ENCODE measurements around the gene LRBA.

The LRBA gene

GRCh38 chr4:150457802-150458201, 557.3 kb downstream of the LRBA start:
- no peaks in the 10 kb centered on the region for H3K27me3 ChIP-seq (ENCODE audit: control insufficient read depth, insufficient read depth, low read length)

GRCh38 chr4:150451883-150452282, 563.2 kb downstream of the LRBA start:
- no peaks in the 10 kb centered on the region for H3K4me1 ChIP-seq (ENCODE audit: control insufficient read depth, insufficient read depth, low read length)
- no peak overlapping the region for H3K27ac ChIP-seq (ENCODE audit: low read length)
- no peaks in the 10 kb centered on the region for H3K36me3 ChIP-seq (ENCODE audit: control insufficient read depth, insufficient read depth, low read length)
- no peaks in the 10 kb centered on the region for H3K9me3 ChIP-seq (ENCODE audit: control insufficient read depth, insufficient read depth, low read length)
- DNase-seq (ENCODE audit: low read depth, low spot score), result no peak
- WGBS (ENCODE audit: insufficient coverage, insufficient read length), result no CpG with 5 or more reads among the region's 3 CpGs
- no peak overlapping the region for H3K4me3 ChIP-seq (ENCODE audit: low read length)
- H3K27me3 ChIP-seq (ENCODE audit: control insufficient read depth, insufficient read depth, low read length), result no peaks in the 10 kb centered on the region

More at GRCh38 chr4:150457802-150458201, 557.3 kb downstream of the LRBA start:
- no peak for DNase-seq (ENCODE audit: low read depth, low spot score)
- no CpG with 5 or more reads among the region's 1 CpG for WGBS (ENCODE audit: insufficient coverage, insufficient read length)
- Histone ChIP-seq H3K36me3 (ENCODE audit: control insufficient read depth, insufficient read depth, low read length) (no peaks in the 10 kb centered on the region), H3K27ac (ENCODE audit: low read length) (no peak overlapping the region), H3K4me3 (ENCODE audit: low read length) (no peak overlapping the region), H3K9me3 (ENCODE audit: control insufficient read depth, insufficient read depth, low read length) (no peaks in the 10 kb centered on the region), H3K4me1 (ENCODE audit: control insufficient read depth, insufficient read depth, low read length) (no peaks in the 10 kb centered on the region)

- no CpG with 5 or more reads among the region's 1 CpG for WGBS (ENCODE audit: insufficient coverage, insufficient read length)
- DNase-seq (ENCODE audit: low read depth, low spot score), result no peak
- Histone ChIP-seq H3K4me1 (ENCODE audit: control insufficient read depth, insufficient read depth, low read length) (no peaks in the 10 kb centered on the region), H3K27ac (ENCODE audit: low read length) (no peak overlapping the region), H3K27me3 (ENCODE audit: control insufficient read depth, insufficient read depth, low read length) (no peaks in the 10 kb centered on the region), H3K9me3 (ENCODE audit: control insufficient read depth, insufficient read depth, low read length) (no peaks in the 10 kb centered on the region), H3K36me3 (ENCODE audit: control insufficient read depth, insufficient read depth, low read length) (no peaks in the 10 kb centered on the region), H3K4me3 (ENCODE audit: low read length) (no peak overlapping the region)
These were observed 567.7 kb downstream of the LRBA start for GRCh38 chr4:150447356-150447755.

GRCh38 chr4:150439451-150439933, 575.6 kb downstream of the LRBA start:
- no peaks in the 10 kb centered on the region for H3K36me3 ChIP-seq (ENCODE audit: control insufficient read depth, insufficient read depth, low read length)
- H3K9me3 ChIP-seq (ENCODE audit: control insufficient read depth, insufficient read depth, low read length), result no peaks in the 10 kb centered on the region
- H3K27me3 ChIP-seq (ENCODE audit: control insufficient read depth, insufficient read depth, low read length), result no peaks in the 10 kb centered on the region
- H3K4me3 ChIP-seq (ENCODE audit: low read length), result no peak overlapping the region
- DNase-seq (ENCODE audit: low read depth, low spot score), result no peak
- no CpG with 5 or more reads among the region's 3 CpGs for WGBS (ENCODE audit: insufficient coverage, insufficient read length)
- H3K4me1 ChIP-seq (ENCODE audit: control insufficient read depth, insufficient read depth, low read length), result no peaks in the 10 kb centered on the region
- H3K27ac ChIP-seq (ENCODE audit: low read length), result no peak overlapping the region

DNA sequence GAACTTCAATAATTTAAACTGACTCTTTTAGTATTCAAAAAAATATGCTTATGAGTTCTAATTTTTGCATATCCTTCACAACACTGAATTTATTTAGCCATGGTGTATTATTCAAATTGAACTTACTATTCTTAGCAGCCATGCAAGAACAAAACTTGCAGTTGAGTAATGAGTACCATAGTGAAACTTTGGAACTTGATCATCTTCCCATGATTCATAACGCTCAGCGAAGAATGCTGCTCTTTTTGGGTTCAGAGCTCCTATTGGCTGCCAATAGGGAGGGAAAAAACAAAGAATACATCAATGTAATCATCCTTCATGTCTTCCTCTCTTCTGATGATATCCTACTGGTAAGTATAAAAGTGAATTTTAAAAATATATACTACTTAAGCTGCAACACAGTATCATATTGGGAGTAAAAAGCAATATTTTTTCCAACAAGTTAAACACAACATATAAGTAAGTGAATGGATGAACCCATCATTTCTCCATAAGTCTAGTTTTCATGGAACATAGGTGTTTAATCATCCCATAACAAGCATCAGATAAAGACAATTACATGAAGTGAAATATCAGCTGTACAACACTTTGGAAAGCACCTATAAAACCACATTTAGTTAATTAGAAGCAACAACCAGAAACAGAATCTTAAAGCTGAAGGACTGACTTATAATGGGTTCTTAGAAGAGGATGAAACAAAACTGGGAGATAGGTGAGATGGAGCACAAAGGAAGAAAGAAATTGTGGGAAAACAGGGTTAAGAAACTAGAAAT, 578.3 kb downstream of the LRBA start:
- DNase-seq (ENCODE audit: low read depth, low spot score), result no peak
- Histone ChIP-seq H3K4me1 (ENCODE audit: control insufficient read depth, insufficient read depth, low read length) (no peaks in the 10 kb centered on the region), H3K4me3 (ENCODE audit: low read length) (no peak overlapping the region), H3K27ac (ENCODE audit: low read length) (no peak overlapping the region), H3K27me3 (ENCODE audit: control insufficient read depth, insufficient read depth, low read length) (no peaks in the 10 kb centered on the region), H3K9me3 (ENCODE audit: control insufficient read depth, insufficient read depth, low read length) (no peaks in the 10 kb centered on the region), H3K36me3 (ENCODE audit: control insufficient read depth, insufficient read depth, low read length) (no peaks in the 10 kb centered on the region)
- no CpG with 5 or more reads among the region's 2 CpGs for WGBS (ENCODE audit: insufficient coverage, insufficient read length)

GRCh38 chr4:150431221-150431620, 583.9 kb downstream of the LRBA start:
- H3K27ac ChIP-seq (ENCODE audit: low read length), result no peak overlapping the region
- no peak overlapping the region for H3K4me3 ChIP-seq (ENCODE audit: low read length)

GRCh38 chr4:150425161-150425560, 589.9 kb downstream of the LRBA start:
- DNase-seq (ENCODE audit: low read depth, low spot score), result no peak
- no peaks in the 10 kb centered on the region for H3K27me3 ChIP-seq (ENCODE audit: control insufficient read depth, insufficient read depth, low read length)
- H3K27ac ChIP-seq (ENCODE audit: low read length), result no peak overlapping the region
- no peaks in the 10 kb centered on the region for H3K9me3 ChIP-seq (ENCODE audit: control insufficient read depth, insufficient read depth, low read length)
- WGBS (ENCODE audit: insufficient coverage, insufficient read length), result no CpG with 5 or more reads among the region's 1 CpG
- H3K4me1 ChIP-seq (ENCODE audit: control insufficient read depth, insufficient read depth, low read length), result no peaks in the 10 kb centered on the region
- H3K4me3 ChIP-seq (ENCODE audit: low read length), result no peak overlapping the region
- H3K36me3 ChIP-seq (ENCODE audit: control insufficient read depth, insufficient read depth, low read length), result no peaks in the 10 kb centered on the region

More at GRCh38 chr4:150431221-150431620, 583.9 kb downstream of the LRBA start:
- Histone ChIP-seq H3K27me3 (ENCODE audit: control insufficient read depth, insufficient read depth, low read length) (no peaks in the 10 kb centered on the region), H3K36me3 (ENCODE audit: control insufficient read depth, insufficient read depth, low read length) (no peaks in the 10 kb centered on the region), H3K9me3 (ENCODE audit: control insufficient read depth, insufficient read depth, low read length) (no peaks in the 10 kb centered on the region), H3K4me1 (ENCODE audit: control insufficient read depth, insufficient read depth, low read length) (no peaks in the 10 kb centered on the region)
- no peak for DNase-seq (ENCODE audit: low read depth, low spot score)

DNA sequence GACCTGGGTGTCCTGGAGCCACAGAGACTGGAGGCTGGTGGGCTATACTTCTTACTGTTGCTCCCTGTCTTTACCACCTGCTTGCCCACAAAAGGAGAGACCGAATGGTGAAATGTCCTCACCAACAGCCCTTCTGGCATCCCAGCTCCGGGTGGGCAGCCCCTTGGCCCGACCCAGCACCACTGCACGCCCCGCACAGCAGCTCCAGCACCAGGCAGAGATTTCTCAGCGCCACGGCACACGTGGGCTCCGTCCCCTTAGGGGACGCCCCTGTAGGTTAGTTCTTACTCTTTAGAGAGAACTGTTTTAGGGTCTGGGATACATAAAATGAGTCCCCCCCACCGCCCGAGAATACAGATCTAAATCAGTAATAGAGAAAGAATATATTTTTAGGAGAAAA, 591.6 kb downstream of the LRBA start:
- H3K4me1 ChIP-seq (ENCODE audit: control insufficient read depth, insufficient read depth, low read length), result no peaks in the 10 kb centered on the region
- no peak overlapping the region for H3K27ac ChIP-seq (ENCODE audit: low read length)
- H3K4me3 ChIP-seq (ENCODE audit: low read length), result no peak overlapping the region
- no peak for DNase-seq (ENCODE audit: low read depth, low spot score)
- no peaks in the 10 kb centered on the region for H3K36me3 ChIP-seq (ENCODE audit: control insufficient read depth, insufficient read depth, low read length)
- WGBS (ENCODE audit: insufficient coverage, insufficient read length), result no CpG with 5 or more reads among the region's 12 CpGs
- H3K9me3 ChIP-seq (ENCODE audit: control insufficient read depth, insufficient read depth, low read length), result no peaks in the 10 kb centered on the region
- H3K27me3 ChIP-seq (ENCODE audit: control insufficient read depth, insufficient read depth, low read length), result no peaks in the 10 kb centered on the region

DNA sequence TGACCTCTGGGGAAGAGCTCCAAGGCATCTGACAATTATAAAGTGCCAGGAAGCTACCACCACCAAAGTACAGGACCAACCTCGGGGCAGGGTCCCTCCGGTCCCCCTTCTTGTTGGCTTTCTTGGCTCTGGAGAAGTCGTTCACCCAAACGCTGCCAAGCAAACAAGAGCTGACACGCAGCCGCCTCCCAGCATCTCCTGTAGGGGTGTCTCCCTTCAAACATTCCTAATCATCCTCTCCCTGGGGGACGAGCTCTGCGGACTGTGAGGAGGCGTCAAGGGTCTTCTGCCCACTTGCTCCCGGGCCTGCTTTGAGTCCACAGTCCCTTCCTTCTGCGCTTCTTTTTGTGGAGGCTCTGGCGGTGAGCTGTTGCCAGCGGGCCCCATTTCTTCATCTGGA, 592.0 kb downstream of the LRBA start:
- DNase-seq (ENCODE audit: low read depth, low spot score), result no peak
- no CpG with 5 or more reads among the region's 13 CpGs for WGBS (ENCODE audit: insufficient coverage, insufficient read length)
- Histone ChIP-seq H3K9me3 (ENCODE audit: control insufficient read depth, insufficient read depth, low read length) (no peaks in the 10 kb centered on the region), H3K4me3 (ENCODE audit: low read length) (no peak overlapping the region), H3K36me3 (ENCODE audit: control insufficient read depth, insufficient read depth, low read length) (no peaks in the 10 kb centered on the region), H3K27ac (ENCODE audit: low read length) (no peak overlapping the region), H3K27me3 (ENCODE audit: control insufficient read depth, insufficient read depth, low read length) (no peaks in the 10 kb centered on the region), H3K4me1 (ENCODE audit: control insufficient read depth, insufficient read depth, low read length) (no peaks in the 10 kb centered on the region)

DNA sequence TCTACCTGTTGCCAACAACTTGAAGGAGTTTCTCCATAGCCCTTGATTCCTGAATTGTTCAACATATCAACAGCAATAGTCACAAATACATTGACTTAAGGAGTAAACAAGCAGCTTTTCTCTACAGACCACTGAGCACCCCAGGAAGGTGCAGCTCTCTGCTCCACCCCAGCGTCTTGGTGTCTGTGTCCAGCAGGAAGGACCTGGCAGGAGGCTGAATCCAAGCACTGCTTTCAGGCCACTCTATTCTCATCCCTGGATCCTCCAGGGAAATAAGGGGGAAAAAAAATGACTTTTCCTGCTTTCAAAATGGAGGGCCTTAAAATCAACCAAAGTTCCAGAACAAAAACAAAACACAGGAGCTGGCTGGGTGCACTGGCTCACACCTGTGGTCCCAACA, 593.5 kb downstream of the LRBA start:
- Histone ChIP-seq H3K9me3 (ENCODE audit: control insufficient read depth, insufficient read depth, low read length) (no peaks in the 10 kb centered on the region), H3K27me3 (ENCODE audit: control insufficient read depth, insufficient read depth, low read length) (no peaks in the 10 kb centered on the region), H3K36me3 (ENCODE audit: control insufficient read depth, insufficient read depth, low read length) (no peaks in the 10 kb centered on the region), H3K4me1 (ENCODE audit: control insufficient read depth, insufficient read depth, low read length) (no peaks in the 10 kb centered on the region), H3K4me3 (ENCODE audit: low read length) (no peak overlapping the region), H3K27ac (ENCODE audit: low read length) (no peak overlapping the region)
- no CpG with 5 or more reads among the region's 1 CpG for WGBS (ENCODE audit: insufficient coverage, insufficient read length)
- no peak for DNase-seq (ENCODE audit: low read depth, low spot score)

DNA sequence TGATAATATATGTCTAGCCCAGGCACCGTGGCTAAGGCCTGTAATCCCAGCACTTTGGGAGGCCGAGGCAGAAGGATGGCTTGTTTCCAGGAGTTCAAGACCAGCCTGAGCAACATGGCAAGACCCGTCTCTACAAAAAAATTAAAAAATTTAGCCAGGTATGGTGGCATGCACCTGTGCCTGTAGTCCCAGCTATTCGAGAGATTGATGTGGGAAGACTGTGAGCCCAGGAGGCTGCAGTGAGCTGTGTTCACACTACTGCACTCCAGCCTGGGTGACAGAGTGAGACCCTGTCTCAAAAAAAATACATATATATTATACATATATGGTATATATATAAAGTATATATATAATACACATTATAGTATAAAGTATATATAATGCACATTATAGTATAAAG, 595.1 kb downstream of the LRBA start:
- no peak for DNase-seq (ENCODE audit: low read depth, low spot score)
- Histone ChIP-seq H3K27ac (ENCODE audit: low read length) (no peak overlapping the region), H3K4me3 (ENCODE audit: low read length) (no peak overlapping the region), H3K36me3 (ENCODE audit: control insufficient read depth, insufficient read depth, low read length) (no peaks in the 10 kb centered on the region), H3K9me3 (ENCODE audit: control insufficient read depth, insufficient read depth, low read length) (no peaks in the 10 kb centered on the region), H3K27me3 (ENCODE audit: control insufficient read depth, insufficient read depth, low read length) (no peaks in the 10 kb centered on the region), H3K4me1 (ENCODE audit: control insufficient read depth, insufficient read depth, low read length) (no peaks in the 10 kb centered on the region)
- no CpG with 5 or more reads among the region's 4 CpGs for WGBS (ENCODE audit: insufficient coverage, insufficient read length)
